Aorta (tissue), 5 donors: ENCODE data around the gene PCNX2. TPM values are rescaled to one million over a fixed set of nuclear protein-coding genes. Genes with fewer than 3 reads are reported as not detected.

Experiments
- ATAC-seq: fragments of 200-7000 bp; cut with Tn5 transposase; one replicate; pipeline ENCODE4 v1.9.1; 2022; ENCODE audit warnings: moderate library complexity; ENCODE audit not compliant: low FRiP score
- DNase-seq, 2 donors: peaks; one replicate each; pipeline ENCODE4 v3.0.0-alpha.2; 2020
- H3K27ac ChIP-seq, 2 donors: one replicate each; pipeline ENCODE4 v1.5.1; 2013; ENCODE audit warnings: low read length in 2 of 2, mild to moderate bottlenecking in 2 of 2, moderate library complexity in 2 of 2, control low read depth in 1 of 2, inconsistent platforms in 1 of 2, low read depth in 1 of 2
- H3K27me3 ChIP-seq, 2 donors: one replicate each; pipeline ENCODE4 v1.6.1; 2013; ENCODE audit warnings: control low read depth in 1 of 2, low read length in 1 of 2, mild to moderate bottlenecking in 1 of 2, moderate library complexity in 1 of 2; ENCODE audit not compliant: insufficient read depth in 2 of 2, control insufficient read depth in 1 of 2
- H3K36me3 ChIP-seq, 2 donors: one replicate each; pipeline ENCODE4 v1.6.1; 2013; ENCODE audit warnings: control low read depth in 1 of 2, low read length in 1 of 2, mild to moderate bottlenecking in 1 of 2; ENCODE audit not compliant: insufficient read depth in 2 of 2, control insufficient read depth in 1 of 2
- H3K4me1 ChIP-seq, 2 donors: one replicate each; pipeline ENCODE4 v1.6.1; 2013; ENCODE audit warnings: low read length in 2 of 2, control low read depth in 1 of 2, mild to moderate bottlenecking in 1 of 2, moderate library complexity in 1 of 2; ENCODE audit not compliant: insufficient read depth in 2 of 2, control insufficient read depth in 1 of 2
- H3K4me3 ChIP-seq, 2 donors: one replicate each; pipeline ENCODE4 v1.5.1; 2013; ENCODE audit warnings: low read length in 2 of 2, control low read depth in 1 of 2, mild to moderate bottlenecking in 1 of 2
- H3K9me3 ChIP-seq: one replicate; pipeline ENCODE4 v1.6.1; 2013; ENCODE audit warnings: mild to moderate bottlenecking, low read length; ENCODE audit not compliant: control insufficient read depth
- WGBS, 2 donors: extraction: QIAGEN DNeasy Blood & Tissue Kit; methylation state at CpG; one replicate each; pipeline ENCODE4 v1.1.7; 2013; 5-methylcytosine and 5-hydroxymethylcytosine counted together
- intact Hi-C, 2 donors: fragments of 100-400 bp; cut with DNase I; formaldehyde crosslinking; loops; one replicate each; pipeline versions ENCODE4 v1.14.2 to v1.15.0; 2022
- polyA plus RNA-seq, 2 donors: library from polyadenylated mRNA; stranded (reverse); fragments of 200-250 nt; gene quantifications; one replicate each; pipeline ENCODE4 v1.2.3, GENCODE V29; 2013
- total RNA-seq, 2 donors: library from RNA; stranded (reverse); fragmentation: NEBNext Ultra II Directional; extraction: Animal tissue kit (Norgen Biotek cat#: 25700); gene quantifications; one replicate each; pipeline ENCODE4 v1.2.1, GENCODE V29; 2021
- donor health status: healthy with polysubstance abuse.
- donor health status: Bipolar disorder and iron deficiency.
- donor health status: DM: no; HTN: no; CAD: no.
- donor health status: DM: no; HTN: no; CAD: no.
- donor health status: DM: yes; HTN: yes; CAD: no.

The PCNX2 gene
- total and polyA plus RNA-seq, 4 donors = 0.38 to 27.2 (median 20.1) TPM

- no peak overlapping the region for H3K4me3 ChIP-seq
- intact Hi-C loops = no loop called here
- H3K36me3 ChIP-seq = peaks cover 8 to 11% of the 10 kb centered on the region in 2 donors
- H3K9me3 ChIP-seq = no peaks in the 10 kb centered on the region
- no peak for DNase-seq
- no peaks in the 10 kb centered on the region for H3K4me1 ChIP-seq
- no peaks in the 10 kb centered on the region for H3K27me3 ChIP-seq
- H3K27ac ChIP-seq = no peak overlapping the region
- WGBS, 2 donors = 85 to 87% methylated on average over 10 of the region's 10 CpGs
- no peak for ATAC-seq
Measured at GRCh38 chr1:232965124-232965911, 330.2 kb downstream of the PCNX2 start.

GRCh38 chr1:232964601-232965000 lies 330.9 kb downstream of the PCNX2 start:
- no peak for DNase-seq
- no peaks in the 10 kb centered on the region for H3K9me3 ChIP-seq
- no peak for ATAC-seq
- no peaks in the 10 kb centered on the region for H3K27me3 ChIP-seq
- peaks cover 7 to 8% of the 10 kb centered on the region in 2 donors for H3K36me3 ChIP-seq
- no peaks in the 10 kb centered on the region for H3K4me1 ChIP-seq
- 94 to 96% methylated on average over 4 of the region's 4 CpGs for WGBS, 2 donors
- H3K27ac ChIP-seq = no peak overlapping the region
- intact Hi-C loops = no loop called here
- no peak overlapping the region for H3K4me3 ChIP-seq

GRCh38 chr1:232962761-232963745 lies 332.5 kb downstream of the PCNX2 start:
- DNase-seq (no peak), ATAC-seq (no peak)
- Histone ChIP-seq H3K4me1 (no peaks in the 10 kb centered on the region), H3K27me3 (no peaks in the 10 kb centered on the region), H3K36me3 (peaks cover 5 to 6% of the 10 kb centered on the region in 2 donors), H3K27ac (no peak overlapping the region), H3K9me3 (peaks cover 4% of the 10 kb centered on the region), H3K4me3 (no peak overlapping the region)
- intact Hi-C loops = no loop called here
- WGBS, 2 donors = 46 to 51% methylated on average over 10 of the region's 10 CpGs

GRCh38 chr1:232958067-232958466 lies 337.5 kb downstream of the PCNX2 start:
- Histone ChIP-seq H3K27me3 (no peaks in the 10 kb centered on the region), H3K9me3 (peaks cover 5% of the 10 kb centered on the region), H3K27ac (no peak overlapping the region), H3K36me3 (peaks cover 0 to 8% of the 10 kb centered on the region in 2 donors), H3K4me1 (no peaks in the 10 kb centered on the region), H3K4me3 (no peak overlapping the region)
- ATAC-seq = no peak
- WGBS, 2 donors = 100% methylated on average over 1 of the region's 1 CpG
- intact Hi-C loops = loop anchor here in 1 of 2 donors (10.0 kb wide), 1 partner anchor 323 kb away; the partner anchor contains the start of gene SIPA1L2
- DNase-seq = no peak

- H3K27me3 ChIP-seq = no peaks in the 10 kb centered on the region
Measured at GRCh38 chr1:232956081-232956480, 339.4 kb downstream of the PCNX2 start.

GRCh38 chr1:232954594-232955365 lies 340.7 kb downstream of the PCNX2 start:
- intact Hi-C loops = loop anchor here in 1 of 2 donors (5.0 to 10.0 kb wide), 2 partner anchors 187 to 320 kb away; partner anchors contain the start of gene SIPA1L2
- ATAC-seq (no peak), DNase-seq (no peak)
- H3K36me3 ChIP-seq = peaks cover 0 to 8% of the 10 kb centered on the region in 2 donors
- H3K27me3 ChIP-seq = no peaks in the 10 kb centered on the region
- H3K9me3 ChIP-seq = peaks cover 5% of the 10 kb centered on the region
- WGBS, 2 donors = 70 to 73% methylated on average over 4 of the region's 4 CpGs
- no peak overlapping the region for H3K27ac ChIP-seq
- no peaks in the 10 kb centered on the region for H3K4me1 ChIP-seq
- H3K4me3 ChIP-seq = no peak overlapping the region

More at GRCh38 chr1:232956081-232956480, 339.4 kb downstream of the PCNX2 start:
- WGBS, 2 donors = 95 to 97% methylated on average over 6 of the region's 6 CpGs
- no peaks in the 10 kb centered on the region for H3K4me1 ChIP-seq
- intact Hi-C loops = loop anchor here in 1 of 2 donors (10.0 kb wide), 1 partner anchor 321 kb away; the partner anchor contains the start of gene SIPA1L2
- no peak overlapping the region for H3K27ac ChIP-seq
- no peak for DNase-seq
- no peak for ATAC-seq
- H3K9me3 ChIP-seq = peaks cover 5% of the 10 kb centered on the region
- H3K4me3 ChIP-seq = no peak overlapping the region
- H3K36me3 ChIP-seq = peaks cover 0 to 8% of the 10 kb centered on the region in 2 donors

DNA sequence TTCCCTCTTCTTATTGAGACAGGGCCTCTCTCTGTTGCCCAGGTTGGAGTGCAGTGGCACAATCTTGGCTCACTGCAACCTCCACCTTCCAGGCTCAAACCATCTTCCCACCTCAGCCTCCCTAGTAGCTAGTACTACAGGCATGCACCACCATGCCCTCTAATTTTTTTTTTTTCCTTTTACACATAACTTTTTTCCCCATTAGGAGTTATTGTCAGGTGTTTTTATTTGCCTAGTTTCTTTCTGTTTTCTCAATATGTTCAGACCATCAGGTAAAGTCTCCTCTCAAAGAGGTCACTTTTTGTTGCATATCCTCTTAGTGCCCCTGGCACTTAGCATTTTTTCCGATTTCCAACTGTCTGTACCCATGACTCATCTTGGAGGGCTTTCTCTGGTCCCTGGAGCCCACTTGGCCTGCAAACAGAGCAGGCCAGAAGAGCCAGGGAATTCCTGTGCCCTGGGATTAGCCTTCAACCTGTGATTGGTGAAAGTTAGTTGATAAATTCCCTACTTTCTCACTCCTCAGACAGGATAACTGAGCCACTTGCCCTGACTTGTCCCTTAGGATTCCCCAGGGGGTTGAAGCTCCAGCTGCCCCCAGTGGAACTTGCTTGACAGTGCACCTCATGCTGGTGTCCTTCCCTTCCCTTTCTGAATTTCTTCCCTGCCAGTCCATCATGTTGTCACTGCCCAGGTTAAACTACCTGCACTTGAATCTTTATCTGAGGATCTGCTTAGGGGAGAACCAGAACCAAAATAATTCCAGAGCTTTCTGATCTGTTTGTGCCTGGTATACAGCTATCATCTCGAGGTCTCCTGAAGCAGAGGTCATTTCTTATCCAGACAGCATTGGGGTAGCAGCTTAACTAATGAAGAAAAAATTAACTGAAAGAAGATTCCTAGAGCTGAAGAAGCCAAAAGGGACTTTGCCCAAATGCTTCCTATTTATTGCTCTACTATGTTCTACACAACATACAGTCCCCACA lies 342.7 kb downstream of the PCNX2 start:
- WGBS, 2 donors = 78 to 85% methylated on average over 2 of the region's 2 CpGs
- DNase-seq (no peak), ATAC-seq (no peak)
- no peaks in the 10 kb centered on the region for H3K9me3 ChIP-seq
- H3K36me3 ChIP-seq = peaks cover 0 to 2% of the 10 kb centered on the region in 2 donors
- H3K27me3 ChIP-seq = no peaks in the 10 kb centered on the region
- no peaks in the 10 kb centered on the region for H3K4me1 ChIP-seq
- H3K4me3 ChIP-seq = no peak overlapping the region
- intact Hi-C loops = loop anchor here in 1 of 2 donors (5.0 to 10.0 kb wide), 2 partner anchors 186 to 318 kb away; partner anchors contain the start of gene SIPA1L2
- H3K27ac ChIP-seq = no peak overlapping the region
